GM12892 (cell line): Measurements from ENCODE around the gene EIF5AL1.

Experiments
- POLR2A ChIP-seq: IDR thresholded peaks from 2 replicates; pipeline ENCODE4 v1.6.1; 2011; ENCODE audit warnings: low read depth, low read length, control low read depth
- POLR2AphosphoS5 ChIP-seq: IDR thresholded peaks from 2 replicates; pipeline ENCODE4 v1.6.1; 2011; ENCODE audit warnings: low read depth, low read length, control low read depth
- TAF1 ChIP-seq: IDR thresholded peaks from 2 replicates; pipeline ENCODE4 v1.6.1; 2011; ENCODE audit warnings: low read depth, mild to moderate bottlenecking, control low read depth, low read length, borderline replicate concordance

DNA sequence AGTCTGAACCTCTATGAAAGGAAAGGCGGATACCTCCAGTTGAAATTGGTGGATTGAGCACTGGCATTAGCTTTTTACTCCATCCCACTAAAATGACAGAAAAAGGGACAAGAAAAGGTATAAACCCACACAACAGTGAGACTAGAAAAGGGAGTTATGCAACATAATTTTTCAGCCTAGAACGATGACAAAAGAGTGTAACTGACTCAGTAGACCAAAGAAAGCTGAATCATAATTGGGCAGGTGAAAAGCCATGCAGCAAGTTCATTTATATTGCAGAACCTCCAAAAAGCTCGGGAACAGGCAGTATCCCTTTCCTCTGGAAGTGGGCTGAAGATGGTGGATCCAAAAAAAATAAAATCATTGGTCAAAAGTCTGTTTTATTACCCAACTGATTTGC is 36.5 kb upstream of the EIF5AL1 start:
- TF ChIP-seq POLR2AphosphoS5 (no peak), TAF1 (no peak), POLR2A (no peak)
